GM19328 (cell line): ENCODE measurements around the gene FAM72C.
"Not testable (repeated sequence)": the region's sequence is repeated elsewhere in the genome, so short reads cannot be mapped to it uniquely, and the experiment has no call there.

Experiments used
- ATAC-seq: cut with Tn5 transposase; IDR thresholded peaks from one replicate; pipeline ENCODE4 v1.9.1; 2021; ENCODE audit warnings: mild to moderate bottlenecking, moderate library complexity; ENCODE audit not compliant: unreplicated experiment

FAM72C gene

GRCh38 chr1:143918552-143918951, 53.2 kb downstream of the FAM72C start:
- ATAC-seq: not testable (repeated sequence)

GRCh38 chr1:143913705-143914104, 58.1 kb downstream of the FAM72C start:
- ATAC-seq: not testable (repeated sequence)
